Activated CD4-positive, alpha-beta T cell treated with anti-CD3 and anti-CD28 coated beads, Interleukin-2, amount 10 ng/mL, durations not matched to agents 7 days and 5 days (primary cell): Measurements from ENCODE around the gene WNT6. TPM values are rescaled to one million over a fixed set of nuclear protein-coding genes. Genes with fewer than 3 reads are reported as not detected.

Experiments used
- CTCF ChIA-PET: fragments of 350-600 bp; sonication (Branson Sonifier 250); formaldehyde crosslinking; loops from one replicate; lab custom pipeline; 2021; ENCODE audit warnings: antibody characterized with exemption; lab: Charles Lee
- POLR2A ChIA-PET: fragments of 350-600 bp; sonication (Branson Sonifier 250); formaldehyde crosslinking; loops from one replicate; lab custom pipeline; 2021; ENCODE audit warnings: antibody characterized with exemption; lab: Charles Lee
- DNase-seq: peaks from one replicate; pipeline ENCODE4 v3.0.0-alpha.2; 2020
- H3K27ac Mint-ChIP-seq: one replicate; pipeline ENCODE4 v1.8.0; 2021; ENCODE audit warnings: mild to moderate bottlenecking, moderate library complexity, mixed read lengths
- H3K27me3 Mint-ChIP-seq: one replicate; pipeline ENCODE4 v1.8.0; 2021; ENCODE audit warnings: mixed read lengths
- H3K36me3 Mint-ChIP-seq: one replicate; pipeline ENCODE4 v1.8.0; 2021; ENCODE audit warnings: low read depth, mixed read lengths
- H3K4me1 Mint-ChIP-seq: one replicate; pipeline ENCODE4 v1.8.0; 2021; ENCODE audit warnings: mixed read lengths
- H3K4me3 Mint-ChIP-seq: one replicate; pipeline ENCODE4 v1.8.0; 2021; ENCODE audit warnings: mild to moderate bottlenecking, moderate library complexity, mixed read lengths
- H3K9me3 Mint-ChIP-seq: one replicate; pipeline ENCODE4 v1.8.0; 2021; ENCODE audit warnings: mixed read lengths
- total RNA-seq, 2 experiments: library from RNA; stranded (reverse); gene quantifications; one replicate each; pipeline ENCODE4 v1.2.3, GENCODE V29; 2021

The WNT6 gene
- total RNA-seq, 2 experiments from 2014 or later = not detected

DNA sequence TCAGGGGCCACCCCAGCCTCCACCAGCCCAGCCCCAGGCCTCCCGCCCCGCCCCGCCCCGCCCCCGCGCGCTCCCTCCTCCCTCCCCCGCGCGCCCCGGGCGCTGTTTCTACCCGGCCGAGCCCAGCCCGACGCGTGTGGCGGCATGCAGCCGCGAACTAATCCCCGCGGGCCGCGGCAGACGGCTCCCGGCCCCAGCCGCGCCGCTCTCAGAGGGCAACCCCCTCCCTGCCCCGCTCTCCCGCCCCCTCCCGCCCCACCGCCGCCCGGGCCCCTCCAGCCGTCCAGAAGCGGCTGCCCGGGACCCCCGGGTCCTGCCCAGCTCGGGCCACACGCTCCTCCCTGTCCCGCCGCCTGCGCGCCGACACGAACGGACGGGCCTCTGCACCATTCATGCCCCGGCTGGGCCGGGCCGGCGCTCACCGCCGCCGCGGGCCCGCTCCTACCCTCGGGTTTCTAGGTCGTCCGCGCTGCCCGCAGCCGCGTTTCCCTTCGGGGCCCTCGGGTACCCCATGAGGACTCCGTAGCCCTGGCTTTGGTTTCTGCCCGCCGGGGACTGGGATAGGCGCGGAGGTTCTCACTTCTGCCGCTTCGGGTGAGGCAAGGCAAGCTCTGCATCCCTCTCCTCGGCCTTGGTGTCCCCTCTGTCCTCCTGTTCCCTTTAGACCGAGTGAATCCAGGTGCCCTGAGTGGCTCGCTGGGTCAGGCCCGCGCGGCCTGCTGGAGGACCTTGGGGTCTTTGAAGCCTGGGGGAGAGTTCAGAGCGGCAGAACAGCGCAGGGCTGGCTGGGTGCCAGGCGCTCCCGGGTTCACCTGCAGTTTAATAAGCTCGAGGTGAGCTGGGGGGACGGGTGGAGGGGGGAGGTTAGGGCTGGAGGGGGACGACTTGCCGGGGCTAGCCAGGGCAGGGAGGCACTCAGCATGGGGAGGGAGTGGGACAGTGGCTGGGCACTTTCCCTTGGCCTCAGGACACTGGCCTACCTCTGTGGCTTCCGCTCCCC lies 24.2 kb downstream of the WNT6 start:
- Mint-ChIP-seq H3K9me3 (no peaks in the 10 kb centered on the region), H3K36me3 (no peaks in the 10 kb centered on the region), H3K27me3 (peaks cover 70% of the 10 kb centered on the region), H3K4me3 (no peak overlapping the region), H3K27ac (no peak overlapping the region), H3K4me1 (peaks cover 16% of the 10 kb centered on the region)
- no peak for DNase-seq
- ChIA-PET POLR2A (no interaction called here), CTCF (interaction anchor here (0.6 to 31.8 kb wide), 5 partner anchors 3 to 162 kb away, joined by 3 to 669 read pairs (median 3); partner anchors contain the start of gene WNT10A)

- POLR2A ChIA-PET = no interaction called here
- H3K27ac Mint-ChIP-seq = no peak overlapping the region
- H3K27me3 Mint-ChIP-seq = peaks cover 66% of the 10 kb centered on the region
- CTCF ChIA-PET = interaction anchor here (0.6 to 31.8 kb wide), 5 partner anchors 4 to 162 kb away, joined by 3 to 669 read pairs (median 3); partner anchors contain the start of gene WNT10A
- DNase-seq = no peak
- no peaks in the 10 kb centered on the region for H3K36me3 Mint-ChIP-seq
- no peak overlapping the region for H3K4me3 Mint-ChIP-seq
- H3K9me3 Mint-ChIP-seq = no peaks in the 10 kb centered on the region
- peaks cover 13% of the 10 kb centered on the region for H3K4me1 Mint-ChIP-seq
Measured at GRCh38 chr2:218884519-218884918, 24.9 kb downstream of the WNT6 start.

GRCh38 chr2:218885981-218886947 lies 26.7 kb downstream of the WNT6 start:
- Mint-ChIP-seq H3K27ac (no peak overlapping the region), H3K4me1 (peaks cover 3% of the 10 kb centered on the region), H3K36me3 (no peaks in the 10 kb centered on the region), H3K9me3 (no peaks in the 10 kb centered on the region), H3K4me3 (no peak overlapping the region), H3K27me3 (peaks cover 63% of the 10 kb centered on the region)
- no peak for DNase-seq
- POLR2A ChIA-PET = no interaction called here
- CTCF ChIA-PET = interaction anchor here (1.0 to 31.8 kb wide), 5 partner anchors 5 to 409 kb away, joined by 3 to 669 read pairs (median 5); partner anchors contain the start of gene WNT10A

DNA sequence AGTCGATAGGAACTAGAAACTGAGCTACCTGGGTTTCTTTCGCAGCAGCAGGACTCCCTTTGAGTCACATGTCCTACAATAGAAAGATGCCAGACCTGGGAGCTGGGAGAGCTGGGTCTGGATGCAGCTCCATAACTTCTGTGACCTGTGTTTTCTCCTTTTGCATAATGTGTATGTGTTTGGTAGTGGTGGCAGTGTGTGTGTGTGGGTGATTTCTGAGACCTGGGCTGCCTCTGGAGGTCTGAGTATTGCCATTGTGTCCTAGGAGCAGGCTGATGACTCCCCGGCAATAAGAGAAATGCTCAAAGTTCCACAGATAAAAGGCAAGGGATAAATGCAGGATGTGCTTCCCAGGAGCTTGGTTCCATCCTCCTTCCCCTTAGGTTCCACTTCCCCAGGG lies 27.5 kb downstream of the WNT6 start:
- Mint-ChIP-seq H3K4me3 (no peak overlapping the region), H3K36me3 (no peaks in the 10 kb centered on the region), H3K27ac (no peak overlapping the region), H3K27me3 (peaks cover 61% of the 10 kb centered on the region), H3K9me3 (no peaks in the 10 kb centered on the region), H3K4me1 (peaks cover 7% of the 10 kb centered on the region)
- ChIA-PET CTCF (interaction anchor here (0.6 to 31.8 kb wide), 7 partner anchors 6 to 408 kb away, joined by 3 to 669 read pairs (median 5); partner anchors contain the start of gene WNT10A), POLR2A (no interaction called here)
- no peak for DNase-seq

DNA sequence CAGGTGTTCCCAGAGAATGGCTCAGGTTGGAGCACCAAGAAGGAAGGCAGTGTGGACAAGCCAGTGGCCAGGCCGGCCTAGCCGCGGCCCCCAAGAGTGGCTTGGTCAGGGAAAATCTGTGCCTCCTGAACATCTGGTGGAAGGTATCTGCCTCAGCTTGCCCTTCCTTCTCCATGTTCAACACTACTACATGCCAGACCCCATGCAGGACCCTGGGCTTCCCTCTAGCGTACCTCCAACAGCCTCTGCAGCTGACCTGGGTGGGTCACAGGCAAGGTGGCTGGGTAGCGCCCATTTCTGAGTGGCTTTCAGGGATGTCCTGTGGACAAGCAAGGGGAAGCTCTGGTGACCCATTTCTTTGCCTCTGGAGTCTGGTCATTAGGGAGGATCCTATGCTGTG lies 28.7 kb downstream of the WNT6 start:
- POLR2A ChIA-PET = no interaction called here

DNA sequence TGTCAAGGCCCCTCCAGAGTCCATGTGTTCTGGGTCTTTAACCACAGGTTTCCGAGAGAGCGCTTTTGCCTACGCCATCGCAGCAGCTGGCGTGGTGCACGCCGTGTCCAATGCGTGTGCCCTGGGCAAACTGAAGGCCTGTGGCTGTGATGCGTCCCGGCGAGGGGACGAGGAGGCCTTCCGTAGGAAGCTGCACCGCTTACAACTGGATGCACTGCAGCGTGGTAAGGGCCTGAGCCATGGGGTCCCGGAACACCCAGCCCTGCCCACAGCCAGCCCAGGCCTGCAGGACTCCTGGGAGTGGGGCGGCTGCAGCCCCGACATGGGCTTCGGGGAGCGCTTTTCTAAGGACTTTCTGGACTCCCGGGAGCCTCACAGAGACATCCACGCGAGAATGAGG lies 30.3 kb downstream of the WNT6 start:
- CTCF ChIA-PET = interaction anchor here (27.4 to 31.8 kb wide), 2 partner anchors 9 to 10 kb away, joined by 669 read pairs; partner anchors contain the start of gene WNT10A
- no peak overlapping the region for H3K4me3 Mint-ChIP-seq
- peaks cover 26% of the 10 kb centered on the region for H3K4me1 Mint-ChIP-seq
- no peaks in the 10 kb centered on the region for H3K9me3 Mint-ChIP-seq
- no peak for DNase-seq
- POLR2A ChIA-PET = no interaction called here
- peaks cover 52% of the 10 kb centered on the region for H3K27me3 Mint-ChIP-seq
- no peak overlapping the region for H3K27ac Mint-ChIP-seq
- no peaks in the 10 kb centered on the region for H3K36me3 Mint-ChIP-seq

More for the DNA sequence above, 28.7 kb downstream of the WNT6 start:
- Mint-ChIP-seq H3K27me3 (peaks cover 49% of the 10 kb centered on the region), H3K36me3 (no peaks in the 10 kb centered on the region), H3K4me3 (no peak overlapping the region), H3K4me1 (peaks cover 12% of the 10 kb centered on the region), H3K27ac (no peak overlapping the region), H3K9me3 (no peaks in the 10 kb centered on the region)
- CTCF ChIA-PET = interaction anchor here (0.6 to 31.8 kb wide), 4 partner anchors 7 to 271 kb away, joined by 3 to 669 read pairs (median 337); partner anchors contain the start of gene WNT10A
- no peak for DNase-seq

- Mint-ChIP-seq H3K27ac (no peak overlapping the region), H3K4me1 (peaks cover 29% of the 10 kb centered on the region), H3K36me3 (no peaks in the 10 kb centered on the region), H3K27me3 (peaks cover 52% of the 10 kb centered on the region), H3K4me3 (no peak overlapping the region), H3K9me3 (no peaks in the 10 kb centered on the region)
- CTCF ChIA-PET = interaction anchor here (1.2 to 31.8 kb wide), 3 partner anchors 9 to 30 kb away, joined by 3 to 669 read pairs (median 669); partner anchors contain the start of gene WNT10A
- no peak for DNase-seq
- POLR2A ChIA-PET = no interaction called here
Measured at GRCh38 chr2:218890369-218890768, 30.8 kb downstream of the WNT6 start.

DNA sequence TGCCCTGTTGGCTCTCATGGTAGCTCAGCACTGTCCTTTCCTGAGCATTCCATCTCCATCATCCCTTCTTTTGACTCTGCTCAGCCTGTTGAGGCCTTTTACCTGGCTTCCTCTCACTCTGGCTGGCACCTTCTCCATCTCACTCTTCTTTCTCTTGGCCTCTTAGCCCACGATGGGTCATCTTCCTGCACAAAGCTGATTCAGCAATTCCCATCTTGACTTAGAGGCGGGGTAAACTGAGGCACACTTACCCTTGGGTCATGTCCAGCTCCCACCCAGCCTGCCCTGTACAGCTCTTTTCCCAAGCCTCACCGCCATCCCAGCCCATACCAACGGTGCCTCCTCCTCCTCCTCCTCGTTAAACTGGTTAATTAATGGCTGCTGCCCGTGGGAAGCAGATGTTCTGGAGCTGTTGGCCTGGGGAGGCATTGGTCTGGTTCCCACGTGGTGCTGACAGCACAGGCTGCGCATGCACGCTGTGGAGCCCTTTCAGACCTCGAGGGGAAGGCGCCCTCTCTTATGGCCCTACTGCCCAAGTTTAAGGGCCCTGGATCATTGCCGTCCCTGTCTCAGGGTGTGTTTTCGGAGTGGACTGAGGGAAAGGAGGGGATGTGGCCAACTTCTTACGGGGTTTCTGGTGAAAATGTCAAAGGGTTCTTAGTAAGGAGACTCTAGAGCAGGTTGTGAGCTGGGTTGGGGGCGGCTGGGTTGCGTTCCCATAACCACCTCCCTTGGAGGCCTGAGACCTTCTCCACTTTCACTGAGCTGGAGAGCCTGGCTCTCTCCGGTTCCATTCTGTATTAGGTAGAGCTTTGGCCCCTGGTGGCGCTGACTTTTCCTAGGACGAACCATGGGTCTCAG lies 31.9 kb downstream of the WNT6 start:
- ChIA-PET CTCF (interaction anchor here (0.5 to 31.8 kb wide), 6 partner anchors 8 to 516 kb away, joined by 3 to 669 read pairs (median 3); partner anchors contain the start of genes DNPEP and WNT10A), POLR2A (no interaction called here)
- Mint-ChIP-seq H3K36me3 (no peaks in the 10 kb centered on the region), H3K27me3 (peaks cover 53% of the 10 kb centered on the region), H3K27ac (peak overlapping the region; percentile 22), H3K4me1 (peaks cover 40% of the 10 kb centered on the region), H3K4me3 (no peak overlapping the region), H3K9me3 (no peaks in the 10 kb centered on the region)
- DNase-seq = no peak

- peak; percentile 83 for DNase-seq
- Mint-ChIP-seq H3K4me3 (peak overlapping the region; percentile 47), H3K36me3 (no peaks in the 10 kb centered on the region), H3K4me1 (peaks cover 45% of the 10 kb centered on the region), H3K9me3 (no peaks in the 10 kb centered on the region), H3K27me3 (peaks cover 42% of the 10 kb centered on the region), H3K27ac (peak overlapping the region; percentile 83)
- ChIA-PET POLR2A (no interaction called here), CTCF (interaction anchor here (0.6 to 31.8 kb wide), 10 partner anchors 7 to 497 kb away, joined by 3 to 669 read pairs (median 4); partner anchors contain the start of genes DNPEP, TTLL4 and WNT10A)
Measured at GRCh38 chr2:218892693-218893348, 33.2 kb downstream of the WNT6 start.

DNA sequence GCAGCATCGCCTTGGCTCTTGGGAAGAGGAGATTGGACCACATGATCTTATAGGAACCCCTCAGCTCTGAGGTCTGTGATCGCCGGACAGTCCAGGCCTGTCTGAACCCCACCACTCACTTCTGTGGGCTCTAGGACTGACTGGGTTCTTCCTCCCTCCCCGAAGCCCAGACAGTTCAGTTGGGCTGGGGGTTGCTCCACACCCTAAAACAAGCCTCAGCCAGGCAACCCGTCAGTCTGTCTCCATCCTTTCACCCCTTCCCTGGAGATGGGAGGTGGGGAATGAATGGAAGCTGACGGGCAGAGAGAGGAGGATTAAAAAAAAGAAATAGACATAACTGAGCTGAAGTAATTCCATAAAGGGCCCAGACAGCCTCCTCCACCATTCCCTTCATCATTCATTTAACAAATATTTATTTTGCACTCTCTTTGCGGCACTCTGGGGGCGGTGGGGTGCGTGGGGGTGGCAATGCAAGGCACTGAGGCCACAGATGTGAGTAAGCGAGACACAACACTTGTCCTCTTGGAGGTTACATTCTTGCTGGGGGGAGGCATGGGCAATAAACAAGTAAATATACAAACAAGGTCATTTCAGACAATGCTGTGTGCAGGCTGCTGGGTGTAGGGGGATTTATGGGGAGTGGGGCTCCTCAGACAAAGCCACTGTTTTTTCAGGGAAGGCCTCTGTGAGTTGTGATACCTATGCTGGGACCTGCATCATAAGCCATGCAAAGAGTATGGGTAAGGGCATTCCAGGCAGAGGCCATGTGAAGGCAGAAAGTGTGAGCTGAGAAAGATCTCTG lies 33.9 kb downstream of the WNT6 start:
- H3K27me3 Mint-ChIP-seq = peaks cover 46% of the 10 kb centered on the region
- DNase-seq = no peak
- peak overlapping the region; percentile 47 for H3K4me3 Mint-ChIP-seq
- ChIA-PET CTCF (interaction anchor here (0.7 to 31.8 kb wide), 7 partner anchors 6 to 497 kb away, joined by 3 to 669 read pairs (median 4); partner anchors contain the start of genes TTLL4 and WNT10A), POLR2A (no interaction called here)
- no peaks in the 10 kb centered on the region for H3K36me3 Mint-ChIP-seq
- peak overlapping the region; percentile 83 for H3K27ac Mint-ChIP-seq
- H3K9me3 Mint-ChIP-seq = no peaks in the 10 kb centered on the region
- H3K4me1 Mint-ChIP-seq = peaks cover 53% of the 10 kb centered on the region
